ENCODE measurements around the gene RPL18.

The RPL18 gene

GRCh38 chr19:48573163-48573505 lies 45.8 kb downstream of the RPL18 start:
- no peak for DNase-seq

DNA sequence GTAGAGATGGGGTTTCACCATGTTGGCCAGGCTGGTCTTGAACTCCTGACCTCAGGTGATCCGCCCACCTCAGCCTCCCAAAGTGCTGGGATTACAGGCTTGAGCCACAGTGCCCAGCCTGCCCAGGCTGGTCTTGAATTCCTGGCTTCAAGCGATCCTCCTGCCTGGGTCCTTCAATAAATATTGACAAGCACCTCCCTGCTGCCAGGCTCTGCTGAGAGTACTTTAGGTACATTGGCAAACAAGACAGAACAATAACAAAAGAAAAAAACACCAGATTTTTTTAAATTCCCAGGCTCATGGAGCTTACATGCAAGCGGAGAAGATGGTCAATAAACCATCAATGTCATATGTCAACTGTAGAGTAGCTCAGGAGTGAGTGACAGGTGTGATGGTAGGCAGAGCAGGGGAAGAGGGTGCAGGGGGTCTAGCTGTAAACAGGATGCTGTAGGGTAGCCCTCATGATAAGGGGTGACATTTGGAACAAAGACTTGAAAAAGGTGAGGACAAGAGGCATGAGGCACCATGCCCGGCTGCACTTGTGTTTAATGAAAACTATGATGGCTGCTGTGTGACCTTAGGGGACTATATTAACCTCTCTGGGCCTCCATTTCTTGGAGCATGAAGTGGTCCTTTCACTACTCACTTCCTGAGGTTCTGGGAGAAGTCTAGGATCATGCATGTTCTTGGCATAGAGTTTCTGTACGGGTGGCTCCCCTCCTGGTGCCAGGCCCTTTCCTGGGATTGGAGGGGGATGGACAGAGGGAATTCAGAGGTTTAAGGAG lies 47.4 kb downstream of the RPL18 start:
- DNase-seq: no peak

GRCh38 chr19:48569814-48570213 lies 49.2 kb downstream of the RPL18 start:
- no peak for DNase-seq

DNA sequence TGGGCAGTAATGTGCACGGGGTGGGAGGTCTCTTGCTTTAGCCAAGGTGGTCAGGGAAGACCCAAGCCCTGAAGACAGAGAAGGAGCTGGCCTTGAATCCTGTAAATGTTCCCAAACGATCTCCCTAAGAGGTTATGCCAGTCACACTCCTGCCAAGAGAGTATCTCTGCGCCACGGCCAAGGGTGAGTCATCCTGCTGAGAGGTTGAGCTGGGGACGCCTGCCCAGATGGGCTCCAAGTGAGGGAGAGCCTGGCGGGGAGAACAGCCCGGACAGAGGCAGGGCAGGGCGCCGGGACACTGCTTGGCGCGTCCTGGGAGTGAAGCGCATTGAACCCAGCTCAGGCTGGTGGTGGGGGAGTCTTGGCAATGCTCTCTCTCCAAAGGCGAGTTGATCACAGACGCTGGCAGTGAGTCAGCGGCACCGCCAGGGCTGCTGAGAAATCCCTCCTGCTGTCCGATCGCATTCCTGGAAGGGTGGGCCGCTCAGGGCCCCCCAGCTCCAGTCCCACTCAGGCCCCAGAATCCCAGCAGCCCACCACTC lies 50.6 kb downstream of the RPL18 start:
- no peak for DNase-seq

Measured in CD4-positive, alpha-beta T cell treated with Interferon gamma for 1 hour (primary cell).